Osteoblast (primary cell): ENCODE results near the gene TYRO3. TPM values are rescaled to one million over a fixed set of nuclear protein-coding genes. Genes with fewer than 3 reads are reported as not detected.
"Not testable (repeated sequence)": the region's sequence is repeated elsewhere in the genome, so short reads cannot be mapped to it uniquely, and the experiment has no call there.

ENCODE experiments used
- DNase-seq: peaks from one replicate; pipeline ENCODE4 v3.0.0; 2011; ENCODE audit warnings: low spot score, mixed read lengths; ENCODE audit not compliant: insufficient read length; ENCODE audit errors: missing footprints
- H2AFZ ChIP-seq: 2 replicates; pipeline ENCODE4 v1.6.0; 2011; ENCODE audit warnings: mild to moderate bottlenecking, low read length
- H3K27ac ChIP-seq: 2 replicates; pipeline ENCODE4 v1.5.1; 2011; ENCODE audit warnings: mild to moderate bottlenecking, low read depth, low read length, moderate library complexity
- H3K27me3 ChIP-seq: 2 replicates; pipeline ENCODE4 v1.6.0; 2012; ENCODE audit warnings: mild to moderate bottlenecking, control low read depth, inconsistent platforms, low read length, moderate library complexity; ENCODE audit not compliant: insufficient read depth
- H3K36me3 ChIP-seq: 2 replicates; pipeline ENCODE4 v1.5.1; 2011; ENCODE audit warnings: mild to moderate bottlenecking, low read length, control low read depth, moderate library complexity; ENCODE audit not compliant: insufficient read depth
- H3K4me1 ChIP-seq: 2 replicates; pipeline ENCODE4 v1.5.1; 2011; ENCODE audit warnings: mild to moderate bottlenecking, low read length, control low read depth, moderate library complexity; ENCODE audit not compliant: insufficient read depth
- H3K4me2 ChIP-seq: 2 replicates; pipeline ENCODE4 v1.6.0; 2011; ENCODE audit warnings: mild to moderate bottlenecking, low read length; ENCODE audit not compliant: insufficient read depth
- H3K4me3 ChIP-seq: fragments of 200-600 bp; sonication (generic); 3 replicates; pipeline ENCODE4 v1.5.1; 2012; ENCODE audit warnings: mild to moderate bottlenecking, low read length, inconsistent platforms; ENCODE audit not compliant: insufficient read depth
- H3K79me2 ChIP-seq: 2 replicates; pipeline ENCODE4 v1.6.0; 2012; ENCODE audit warnings: mild to moderate bottlenecking, low read length, control low read depth, inconsistent platforms; ENCODE audit not compliant: insufficient read depth
- H3K9me3 ChIP-seq: 2 replicates; pipeline ENCODE4 v1.5.1; 2011; ENCODE audit warnings: low read depth, low read length, control low read depth
- H4K20me1 ChIP-seq: 2 replicates; pipeline ENCODE4 v1.6.0; 2012; ENCODE audit warnings: mild to moderate bottlenecking, low read length, control low read depth; ENCODE audit not compliant: insufficient read depth
- CTCF ChIP-seq: IDR thresholded peaks from 2 replicates; pipeline ENCODE4 v1.5.1; 2011; ENCODE audit warnings: mild to moderate bottlenecking, low read depth, low read length, moderate library complexity; ENCODE audit errors: extremely low read depth
- total RNA-seq: library from RNA; depleted of rRNA; stranded (reverse); fragments of >200 nt; gene quantifications from 2 replicates; pipeline ENCODE4 v1.2.3, GENCODE V29; 2012

Gene TYRO3
- total RNA-seq, 1 donor: 6.2 TPM

GRCh38 chr15:41568350-41569017 is 9.5 kb downstream of the TYRO3 start:
- H3K4me3 ChIP-seq: no peak overlapping the region
- no peaks in the 10 kb centered on the region for H3K27me3 ChIP-seq
- peaks cover 4% of the 10 kb centered on the region for H3K4me1 ChIP-seq
- no peaks in the 10 kb centered on the region for H3K9me3 ChIP-seq
- no peak for DNase-seq
- H3K79me2 ChIP-seq: no peaks in the 10 kb centered on the region
- no peaks in the 10 kb centered on the region for H4K20me1 ChIP-seq
- no peak overlapping the region for H3K4me2 ChIP-seq
- no peak for TF ChIP-seq CTCF
- no peaks in the 10 kb centered on the region for H3K36me3 ChIP-seq
- no peak overlapping the region for H2AFZ ChIP-seq
- H3K27ac ChIP-seq: no peak overlapping the region

- not testable (repeated sequence) for H3K4me1 ChIP-seq, H2AFZ ChIP-seq, H3K79me2 ChIP-seq, H3K27me3 ChIP-seq, H3K36me3 ChIP-seq, H4K20me1 ChIP-seq, H3K4me2 ChIP-seq, H3K27ac ChIP-seq, H3K9me3 ChIP-seq, H3K4me3 ChIP-seq, DNase-seq
Observed at GRCh38 chr15:41569232-41569631, 10.2 kb downstream of the TYRO3 start.

- no peak for TF ChIP-seq CTCF
- Histone ChIP-seq H3K27me3 (no peaks in the 10 kb centered on the region), H3K4me1 (peaks cover 4% of the 10 kb centered on the region), H3K79me2 (no peaks in the 10 kb centered on the region), H2AFZ (no peak overlapping the region), H3K4me2 (no peak overlapping the region), H3K27ac (no peak overlapping the region), H4K20me1 (no peaks in the 10 kb centered on the region), H3K36me3 (no peaks in the 10 kb centered on the region), H3K9me3 (no peaks in the 10 kb centered on the region), H3K4me3 (no peak overlapping the region)
- DNase-seq: no peak
Observed at GRCh38 chr15:41570764-41571163, 11.8 kb downstream of the TYRO3 start.

GRCh38 chr15:41571948-41572347 is 12.9 kb downstream of the TYRO3 start:
- Histone ChIP-seq H3K4me2 (no peak overlapping the region), H3K4me3 (no peak overlapping the region), H2AFZ (no peak overlapping the region), H3K27me3 (no peaks in the 10 kb centered on the region), H3K36me3 (no peaks in the 10 kb centered on the region), H3K27ac (no peak overlapping the region), H4K20me1 (no peaks in the 10 kb centered on the region), H3K9me3 (no peaks in the 10 kb centered on the region), H3K79me2 (no peaks in the 10 kb centered on the region), H3K4me1 (no peaks in the 10 kb centered on the region)
- DNase-seq: no peak
- TF ChIP-seq CTCF: no peak
